ENCODE data around the gene PKD2.
A peak's percentile ranks its signal among the peaks of the same experiment; 100 is the strongest.

Gene PKD2

DNA sequence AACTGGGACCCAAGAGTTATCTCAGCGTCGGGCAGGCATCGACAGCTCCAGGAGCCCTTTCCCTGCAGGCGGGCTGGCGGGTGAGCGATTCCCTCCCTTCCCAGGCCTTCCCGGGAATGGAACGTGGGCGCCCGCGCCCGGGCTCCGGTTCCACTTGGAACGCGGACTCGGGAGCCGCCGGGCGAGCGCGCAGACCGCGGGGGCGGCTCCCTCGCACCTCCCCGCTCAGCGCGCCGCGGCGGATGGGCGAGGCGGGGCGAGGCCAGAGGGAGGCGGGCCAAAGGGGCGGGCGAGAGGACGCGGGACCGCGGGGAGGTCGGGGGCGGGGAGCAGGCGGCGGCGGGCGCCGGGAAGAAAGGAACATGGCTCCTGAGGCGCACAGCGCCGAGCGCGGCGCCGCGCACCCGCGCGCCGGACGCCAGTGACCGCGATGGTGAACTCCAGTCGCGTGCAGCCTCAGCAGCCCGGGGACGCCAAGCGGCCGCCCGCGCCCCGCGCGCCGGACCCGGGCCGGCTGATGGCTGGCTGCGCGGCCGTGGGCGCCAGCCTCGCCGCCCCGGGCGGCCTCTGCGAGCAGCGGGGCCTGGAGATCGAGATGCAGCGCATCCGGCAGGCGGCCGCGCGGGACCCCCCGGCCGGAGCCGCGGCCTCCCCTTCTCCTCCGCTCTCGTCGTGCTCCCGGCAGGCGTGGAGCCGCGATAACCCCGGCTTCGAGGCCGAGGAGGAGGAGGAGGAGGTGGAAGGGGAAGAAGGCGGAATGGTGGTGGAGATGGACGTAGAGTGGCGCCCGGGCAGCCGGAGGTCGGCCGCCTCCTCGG lies at the start of gene PKD2:
TSS of gene PKD2 (plus strand) at position 332 of the 818 bp plus-strand sequence. CDS start at position 431, 99 bp downstream.
- peak; percentile 58 for DNase-seq

DNA sequence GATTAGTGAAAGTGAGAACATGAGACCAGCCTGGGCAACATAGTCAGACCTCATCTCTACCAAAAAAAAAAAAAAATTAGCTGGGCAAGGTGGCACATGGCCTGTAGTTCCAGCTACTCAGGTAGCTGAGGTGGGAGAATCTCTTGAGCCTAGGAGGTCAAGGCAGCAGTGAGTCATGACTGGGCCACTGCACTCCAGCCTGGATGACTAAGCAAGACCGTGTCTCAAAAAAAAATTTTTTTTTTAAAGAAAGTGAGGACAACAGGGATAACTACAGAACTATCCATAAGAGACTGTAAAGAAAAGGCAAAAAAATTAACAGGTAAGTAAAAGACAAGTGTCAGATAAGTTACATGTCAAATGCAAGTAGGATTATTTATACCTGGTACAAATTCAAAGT lies 45.4 kb upstream of the PKD2 start:
- DNase-seq, result no peak

DNA sequence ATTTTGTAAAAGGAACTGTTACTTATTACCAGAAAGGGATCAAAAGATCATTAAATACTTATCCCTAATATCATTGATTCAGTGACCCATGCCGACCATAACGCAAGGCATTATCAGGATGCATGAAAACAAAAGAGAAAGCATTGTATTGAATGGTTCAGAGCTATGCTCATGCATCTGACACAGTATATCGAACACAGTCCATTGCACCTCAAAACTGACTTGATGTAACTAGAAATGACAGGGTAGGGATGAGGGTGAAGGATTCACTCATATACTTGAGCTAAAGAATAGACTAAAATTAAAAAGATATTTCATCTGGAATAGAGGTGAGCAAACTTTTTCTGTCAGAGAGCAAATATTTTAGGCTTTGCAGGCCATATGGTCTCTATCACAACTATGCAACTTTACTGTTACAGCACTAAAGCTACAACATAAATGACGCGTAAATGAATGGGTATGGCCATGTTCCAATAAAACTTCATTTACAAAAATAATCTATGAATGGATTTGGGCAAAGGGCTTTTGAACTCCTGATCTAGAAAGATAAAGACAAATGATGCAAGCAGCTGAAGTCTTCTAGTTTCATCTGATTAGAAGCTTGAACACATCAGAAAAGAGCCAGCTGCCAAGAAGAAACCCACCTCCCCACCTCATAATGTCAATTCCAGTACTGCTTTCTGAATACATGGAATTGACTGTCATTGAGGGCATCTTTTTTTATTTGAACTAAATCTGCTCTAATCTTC lies 44.9 kb upstream of the PKD2 start:
- no peak for DNase-seq

GRCh38 chr4:87965501-87965975 lies 41.9 kb upstream of the PKD2 start:
- DNase-seq, result no peak

GRCh38 chr4:87966095-87966496 lies 41.3 kb upstream of the PKD2 start:
- DNase-seq, result no peak

- no peak for DNase-seq
Observed at GRCh38 chr4:87967193-87967592, 40.2 kb upstream of the PKD2 start.

GRCh38 chr4:87970121-87970520 lies 37.3 kb upstream of the PKD2 start:
- DNase-seq, result no peak

GRCh38 chr4:87971866-87972265 lies 35.6 kb upstream of the PKD2 start:
- DNase-seq, result no peak

GRCh38 chr4:87973283-87974169 lies 33.9 kb upstream of the PKD2 start:
- DNase-seq, result peak; percentile 10

DNA sequence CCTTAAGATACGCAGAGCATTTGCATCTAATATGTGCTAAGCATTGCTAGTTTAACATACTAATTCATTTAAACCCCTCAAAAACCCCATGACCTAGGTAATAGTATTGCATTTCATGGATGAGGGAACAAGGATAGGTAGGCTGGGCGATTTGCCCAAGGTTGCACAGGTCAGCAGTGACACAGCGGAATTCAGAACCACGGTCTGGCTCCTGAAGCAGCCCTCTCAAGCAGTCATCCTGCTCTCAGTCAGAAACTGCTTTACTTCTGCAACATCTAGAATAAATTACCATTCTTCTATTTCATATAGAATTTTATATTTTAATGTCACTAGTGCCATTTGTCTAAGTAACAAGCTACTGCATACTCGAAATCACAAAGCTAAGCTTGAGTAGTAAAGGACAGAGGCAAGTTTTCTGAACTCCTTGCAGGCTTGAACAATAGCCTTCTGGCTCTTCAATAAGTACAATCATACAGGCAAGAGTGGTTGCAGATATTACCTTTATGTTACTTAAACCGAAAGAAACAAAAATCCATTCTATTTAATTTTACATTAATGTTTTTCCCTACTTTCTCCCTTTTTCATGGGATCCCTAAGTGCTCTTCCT lies 32.5 kb upstream of the PKD2 start:
- DNase-seq, result no peak

DNA sequence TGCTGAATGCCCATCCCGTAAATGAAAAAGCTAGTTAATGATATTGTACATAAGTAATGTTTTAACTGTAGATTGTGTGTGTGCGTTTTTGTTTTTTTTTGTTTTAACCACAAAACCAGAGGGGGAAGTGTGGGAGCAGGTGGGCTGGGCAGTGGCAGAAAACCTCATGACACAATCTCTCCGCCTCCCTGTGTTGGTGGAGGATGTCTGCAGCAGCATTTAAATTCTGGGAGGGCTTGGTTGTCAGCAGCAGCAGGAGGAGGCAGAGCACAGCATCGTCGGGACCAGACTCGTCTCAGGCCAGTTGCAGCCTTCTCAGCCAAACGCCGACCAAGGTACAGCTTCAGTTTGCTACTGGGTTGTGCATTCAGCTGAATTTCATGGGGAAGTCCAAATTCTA lies 32.0 kb upstream of the PKD2 start, which contains the start of gene SPP1:
TSS of gene SPP1 (plus strand) at position 249 of the 400 bp plus-strand sequence. CDS start 1,182 bp downstream, outside the sequence.
- no peak for DNase-seq

- no peak for DNase-seq
Observed at GRCh38 chr4:87977521-87978278, 29.7 kb upstream of the PKD2 start.

GRCh38 chr4:87978681-87979080 lies 28.8 kb upstream of the PKD2 start:
- no peak for DNase-seq

GRCh38 chr4:87979810-87980209 lies 27.6 kb upstream of the PKD2 start:
- DNase-seq, result no peak

GRCh38 chr4:87981486-87981885 lies 25.9 kb upstream of the PKD2 start:
- no peak for DNase-seq

- DNase-seq, result no peak
Observed at GRCh38 chr4:87982036-87982435, 25.4 kb upstream of the PKD2 start.

GRCh38 chr4:87982446-87983010 lies 24.9 kb upstream of the PKD2 start:
- DNase-seq, result no peak

DNA sequence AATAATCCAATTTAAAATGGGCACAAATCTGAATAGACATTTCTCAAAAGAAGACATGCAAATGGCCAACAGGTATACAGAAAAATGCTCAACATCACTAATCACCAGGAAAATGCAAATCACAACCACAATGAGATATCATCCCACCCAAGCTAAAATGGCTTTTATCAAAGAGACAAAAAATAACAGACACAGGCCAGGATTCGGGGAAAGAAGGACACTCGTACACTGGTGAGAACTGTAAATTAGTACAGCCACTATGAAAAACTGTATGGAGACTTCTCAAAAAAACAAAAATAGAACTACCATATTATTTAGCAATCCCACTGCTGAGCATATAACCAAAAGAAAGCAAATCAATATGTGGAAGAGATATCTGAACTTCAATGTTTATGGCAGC lies 23.4 kb upstream of the PKD2 start:
- no peak for DNase-seq

- DNase-seq, result peak; percentile 6
Observed at GRCh38 chr4:87985097-87985886, 22.1 kb upstream of the PKD2 start.

DNA sequence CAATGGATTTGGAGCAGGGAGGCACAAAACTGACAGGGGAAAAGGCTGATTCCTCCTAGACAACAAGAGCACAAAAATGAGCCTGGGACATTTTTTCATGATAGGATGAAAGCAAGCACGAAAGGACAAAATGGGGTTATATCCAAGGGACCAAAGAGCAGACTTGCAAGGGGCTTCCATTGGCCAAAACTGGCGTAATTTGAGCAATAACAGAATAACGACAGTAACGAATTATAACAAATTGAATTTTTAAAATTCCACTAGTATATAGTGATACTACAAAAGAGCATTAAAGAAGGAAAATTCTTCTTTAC lies 21.6 kb upstream of the PKD2 start:
- DNase-seq, result no peak

DNA sequence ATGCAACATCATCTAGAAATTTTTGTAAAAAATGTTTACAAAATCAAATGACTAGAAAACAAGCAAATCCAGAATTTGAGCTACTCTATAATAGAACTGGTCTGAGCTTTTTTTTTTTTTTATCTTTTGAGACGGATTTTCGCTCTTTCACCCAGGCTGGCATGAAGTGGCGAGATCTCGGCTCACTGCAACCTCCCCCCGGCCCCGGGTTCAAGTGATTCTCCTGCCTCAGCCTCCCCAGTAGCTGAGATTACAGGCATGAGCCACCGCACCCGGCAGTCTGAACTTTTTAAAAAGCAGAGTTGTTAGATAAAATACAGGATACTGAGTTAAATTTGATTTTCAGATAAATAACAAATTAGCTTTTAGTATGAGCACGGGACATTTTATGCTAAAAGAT lies 20.9 kb upstream of the PKD2 start:
- no peak for DNase-seq

Data from NCI-H2107 (cell line).